HG02798 (cell line): ENCODE measurements around the gene HSF5.
"Not testable (repeated sequence)": the region's sequence is repeated elsewhere in the genome, so short reads cannot be mapped to it uniquely, and the experiment has no call there.

Source experiments
- ATAC-seq: cut with Tn5 transposase; IDR thresholded peaks from one replicate; pipeline ENCODE4 v1.9.1; 2021; ENCODE audit warnings: mild to moderate bottlenecking; ENCODE audit not compliant: unreplicated experiment, poor library complexity

HSF5 gene

DNA sequence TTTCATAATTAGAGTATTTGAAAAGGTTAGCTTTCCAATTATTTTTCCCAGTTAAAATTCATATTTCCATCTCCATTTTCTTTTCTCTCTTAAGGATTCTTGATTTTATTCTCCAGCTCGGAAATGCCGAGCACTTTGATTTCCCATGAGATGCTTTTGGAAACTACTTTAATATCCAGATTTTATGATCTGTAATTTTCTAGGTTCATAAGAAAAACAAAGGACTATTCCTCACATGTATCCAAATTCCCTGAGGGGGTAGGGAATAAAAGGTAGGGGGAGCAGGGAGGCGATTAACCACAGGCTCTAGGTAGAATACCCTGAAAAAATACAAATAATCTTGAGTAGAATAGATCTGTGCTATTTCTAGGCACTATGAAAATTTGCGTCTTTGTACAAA is 71.8 kb downstream of the HSF5 start:
- ATAC-seq, result no peak

DNA sequence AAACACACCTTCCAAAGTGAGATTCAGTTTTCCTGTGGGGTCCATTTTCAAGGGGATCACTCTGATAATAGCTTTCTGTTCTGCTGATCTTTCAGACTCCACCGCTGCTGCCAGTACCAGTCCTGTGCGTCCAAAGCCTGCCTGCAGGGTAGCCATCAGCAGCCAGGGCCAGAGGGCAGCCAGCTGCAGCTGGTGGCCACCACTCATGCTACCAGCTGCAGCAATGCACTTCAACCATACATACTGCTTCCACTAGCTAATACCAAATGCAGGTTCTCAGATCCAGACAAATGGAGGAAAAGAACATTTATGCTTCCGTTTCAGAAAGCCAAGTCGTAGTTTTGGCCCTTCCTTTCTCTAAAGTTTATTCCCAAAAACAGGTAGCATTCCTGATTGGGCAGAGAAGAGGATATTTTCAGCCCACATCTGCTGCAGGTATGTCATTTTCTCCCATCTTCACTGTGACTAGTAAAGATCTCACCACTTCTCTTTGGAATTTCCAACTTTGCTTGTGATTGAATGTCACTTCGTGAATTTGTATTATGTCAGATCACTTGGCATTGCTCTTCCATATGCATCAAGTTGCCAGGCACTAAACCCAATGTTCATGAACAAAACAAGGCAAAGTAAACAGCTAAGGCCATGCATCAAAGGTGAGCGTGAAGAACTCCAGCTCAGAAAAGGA is 72.7 kb downstream of the HSF5 start:
- no peak for ATAC-seq

DNA sequence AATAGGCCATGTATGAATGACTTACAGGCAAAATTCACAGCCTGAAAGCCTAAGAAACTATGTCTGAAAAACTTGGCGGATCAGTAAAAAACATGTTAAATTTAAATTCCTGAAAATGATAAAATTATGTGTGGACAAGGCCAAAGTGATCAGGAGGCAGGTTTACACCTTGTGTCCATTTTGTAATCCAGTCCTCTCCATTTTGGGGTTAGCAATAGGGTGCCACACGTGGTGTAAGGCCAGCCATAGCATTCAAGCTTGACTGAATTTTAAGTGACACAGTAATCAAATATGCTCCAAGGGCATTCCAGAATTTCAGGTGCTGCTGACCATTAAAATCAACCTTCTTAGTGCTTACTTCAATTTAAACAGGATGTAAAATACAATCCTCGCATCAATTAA is 73.6 kb downstream of the HSF5 start:
- no peak for ATAC-seq

DNA sequence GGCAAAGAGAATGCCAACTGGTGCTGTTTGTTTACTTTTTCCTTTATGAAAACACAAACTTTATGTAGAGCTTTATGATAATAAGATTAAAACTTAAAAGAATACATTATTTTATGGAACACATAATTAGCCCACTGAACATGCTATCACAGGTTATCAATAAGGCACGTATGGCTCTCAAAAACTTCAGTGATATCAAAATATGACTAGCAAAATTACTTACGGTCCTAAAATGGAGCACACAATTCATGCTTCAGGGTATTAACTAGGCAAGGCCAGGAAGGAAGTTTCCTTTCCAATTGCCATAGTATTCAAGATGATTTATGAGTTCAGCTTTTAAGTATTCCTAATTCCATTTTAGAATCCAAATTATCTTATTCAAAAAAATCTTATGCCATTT is 74.5 kb downstream of the HSF5 start:
- ATAC-seq, result no peak

DNA sequence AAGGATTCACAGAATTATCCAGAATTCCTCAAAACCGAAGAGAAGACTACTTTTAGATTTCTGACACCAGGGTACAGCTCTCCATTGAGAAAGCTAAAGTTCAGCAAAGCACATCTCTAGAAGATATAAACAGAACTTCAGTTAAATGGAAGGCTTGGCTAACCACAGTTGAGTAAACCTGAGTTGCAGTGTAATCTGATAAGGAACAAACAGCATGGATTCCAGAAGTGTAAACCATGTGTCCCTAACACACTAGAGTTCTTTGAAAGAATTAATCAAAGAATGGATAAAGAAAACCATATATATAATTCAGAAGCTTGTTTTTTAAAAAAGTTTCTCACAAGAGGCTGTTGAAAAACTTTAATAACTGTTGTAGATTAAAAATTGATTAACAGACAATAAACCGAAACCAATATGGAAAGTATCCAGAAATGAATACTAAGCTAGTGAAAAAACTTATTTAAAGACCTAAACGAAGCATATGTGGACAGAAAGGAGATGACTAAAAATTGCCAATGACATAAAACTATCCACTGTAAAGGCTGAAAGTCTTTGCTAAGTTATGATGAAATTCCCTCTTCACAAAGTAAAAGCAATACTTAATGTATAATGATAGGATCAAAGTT is 75.1 kb downstream of the HSF5 start:
- no peak for ATAC-seq

DNA sequence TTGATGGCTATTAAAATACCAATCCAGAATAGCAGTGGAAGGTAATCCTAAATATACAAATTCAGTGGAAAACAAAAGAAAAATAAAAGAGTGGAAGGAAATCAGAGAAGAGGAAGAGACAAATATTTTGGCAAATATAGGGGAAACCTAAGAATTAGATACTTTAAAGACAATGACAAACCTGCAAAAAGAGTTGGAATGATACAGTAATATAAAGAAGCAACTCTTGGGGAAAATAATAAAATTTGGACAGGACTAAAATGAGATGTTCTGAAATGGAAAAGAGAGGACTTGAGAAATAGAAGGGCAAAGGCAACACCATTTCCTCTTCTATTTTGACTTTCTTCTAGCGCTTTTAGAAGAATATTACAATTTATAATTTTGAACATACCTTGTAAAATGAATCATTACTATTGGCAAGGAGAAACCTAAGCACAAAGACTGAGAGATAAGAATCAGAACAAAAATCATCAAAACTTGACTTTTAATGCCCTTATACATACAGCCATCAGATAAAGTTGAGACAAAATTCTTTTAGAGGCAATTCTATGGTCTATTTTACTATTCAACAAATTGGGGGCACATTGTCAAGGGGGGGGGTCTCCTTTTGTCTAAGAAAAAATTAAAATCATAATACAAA is 76.0 kb downstream of the HSF5 start:
- ATAC-seq, result no peak

DNA sequence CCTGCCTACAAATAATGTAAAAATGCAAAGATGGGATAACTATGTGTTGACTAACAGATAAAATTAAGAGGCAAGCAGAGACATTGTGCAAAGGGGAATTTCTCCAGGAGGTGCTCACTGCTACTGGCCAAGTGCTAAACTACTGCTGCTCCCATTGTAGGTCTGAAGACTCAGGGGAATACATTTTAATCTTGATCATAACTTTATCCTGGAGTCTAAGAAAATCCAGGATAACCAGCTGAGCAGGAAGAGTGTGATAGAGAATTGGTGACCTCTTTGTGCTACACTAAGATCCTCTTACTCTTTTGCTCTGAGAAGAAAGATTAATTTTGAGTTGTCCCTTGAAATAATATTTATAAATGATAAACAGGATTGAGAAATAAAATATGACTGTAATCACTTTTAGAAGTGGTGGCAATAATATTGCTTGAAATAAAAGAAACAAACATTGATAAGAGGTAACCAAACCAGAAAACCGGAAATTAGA is 76.8 kb downstream of the HSF5 start:
- ATAC-seq, result no peak

DNA sequence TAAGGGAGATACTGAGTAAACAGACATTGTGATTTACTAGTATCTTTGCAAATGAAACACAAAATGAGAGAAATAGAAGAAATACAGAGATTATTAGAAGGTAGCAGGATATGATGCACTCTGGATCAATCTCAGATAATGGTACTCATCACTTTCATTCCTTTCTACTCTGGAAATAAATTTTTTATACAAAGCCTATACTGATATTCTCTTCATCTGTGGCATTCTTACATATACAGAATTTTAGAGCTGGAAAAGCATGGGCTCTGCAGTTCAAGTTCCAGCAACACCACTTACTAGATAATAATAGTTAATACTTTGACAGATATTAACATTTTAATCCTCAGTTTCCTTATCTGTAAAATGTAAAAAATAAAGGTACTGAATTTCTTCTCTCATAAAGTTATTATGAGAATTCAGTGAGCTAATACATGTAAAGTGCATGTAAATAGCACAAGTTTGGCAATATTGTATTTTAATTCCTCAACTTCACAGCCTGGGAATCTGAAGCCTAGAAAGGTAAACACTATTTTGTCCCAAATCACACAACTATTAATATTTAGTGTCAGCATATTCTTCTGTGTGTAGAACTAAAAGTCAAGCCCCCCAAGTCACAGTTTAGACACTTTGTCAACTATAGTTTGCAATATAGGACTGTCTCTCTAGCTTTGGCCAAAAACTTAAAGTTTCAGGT is 77.3 kb downstream of the HSF5 start:
- no peak for ATAC-seq

DNA sequence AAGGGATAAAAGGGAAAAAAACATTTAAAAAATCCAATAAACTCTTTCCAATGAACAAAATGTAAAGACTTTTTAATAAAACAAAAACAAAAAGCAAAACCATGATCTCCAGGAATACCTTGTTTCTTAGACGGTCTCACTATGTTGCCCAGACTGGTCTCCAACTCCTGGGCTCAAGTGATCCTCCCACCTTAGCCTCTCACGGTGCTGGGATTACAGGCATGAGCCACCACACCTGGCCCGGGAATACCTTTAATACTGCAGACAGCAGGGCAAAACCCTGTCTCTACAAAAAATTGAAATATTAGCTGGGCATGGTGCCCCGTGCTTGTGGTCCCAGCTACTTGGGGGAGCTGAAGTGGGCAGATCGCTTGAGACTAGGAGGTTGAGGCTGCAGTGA is 78.8 kb downstream of the HSF5 start:
- no peak for ATAC-seq

DNA sequence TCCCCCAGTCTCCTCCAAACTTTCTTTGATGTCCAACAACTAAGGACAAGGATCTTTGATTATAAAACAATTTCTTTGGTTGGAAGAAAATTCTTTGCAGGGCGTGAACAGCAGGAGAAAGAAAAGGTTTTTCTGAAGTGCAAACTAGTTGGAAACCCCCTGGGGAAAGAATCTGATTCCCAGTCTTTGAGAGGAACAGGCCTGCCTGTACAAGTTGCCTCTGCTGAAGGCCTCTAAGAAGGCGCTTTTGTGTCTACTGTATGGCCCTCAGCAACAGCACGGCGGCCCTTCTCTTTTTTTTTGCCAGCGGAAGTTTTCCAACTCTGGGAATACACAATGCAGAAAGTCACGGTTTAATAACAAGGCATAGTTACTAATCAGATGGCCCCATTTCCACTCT is 84.9 kb downstream of the HSF5 start:
- ATAC-seq, result no peak

DNA sequence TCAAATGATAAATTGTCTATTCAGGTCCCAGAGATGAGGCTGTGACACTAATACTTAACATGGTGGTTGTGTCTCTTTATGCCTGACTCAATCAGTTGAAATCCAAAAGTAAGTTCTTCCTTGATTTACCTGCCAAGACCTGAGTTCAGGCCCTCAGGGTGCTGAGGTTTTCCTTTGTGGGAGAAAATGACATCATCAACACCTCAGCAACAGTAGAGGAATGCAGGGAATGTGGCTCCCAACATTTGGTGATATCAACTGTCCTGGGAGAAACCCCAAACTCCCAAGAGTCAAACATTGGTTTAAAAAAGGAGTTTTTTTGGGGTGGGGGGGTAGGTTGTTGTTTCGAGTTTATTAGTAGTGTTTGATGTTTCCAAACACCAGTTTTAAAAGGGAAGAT is 85.5 kb downstream of the HSF5 start:
- no peak for ATAC-seq

DNA sequence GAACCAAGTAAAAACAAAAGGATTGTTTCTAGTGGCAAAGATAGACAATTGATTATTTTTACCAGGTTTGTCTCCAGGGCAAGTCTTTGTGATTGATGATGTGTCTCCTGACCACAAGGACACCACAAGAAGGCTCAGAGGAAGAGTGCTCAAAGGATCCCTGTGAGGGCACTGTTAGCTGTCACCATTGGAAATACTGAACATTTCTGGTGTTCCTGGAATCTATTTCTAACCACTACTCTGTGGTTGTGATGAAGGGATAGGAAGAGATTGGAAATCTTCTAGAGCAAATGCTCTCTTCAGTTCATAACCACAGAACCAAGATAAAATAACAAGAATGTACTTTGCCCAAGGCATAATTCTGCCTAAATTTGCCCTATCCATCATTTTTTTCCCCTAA is 86.2 kb downstream of the HSF5 start:
- ATAC-seq, result no peak

DNA sequence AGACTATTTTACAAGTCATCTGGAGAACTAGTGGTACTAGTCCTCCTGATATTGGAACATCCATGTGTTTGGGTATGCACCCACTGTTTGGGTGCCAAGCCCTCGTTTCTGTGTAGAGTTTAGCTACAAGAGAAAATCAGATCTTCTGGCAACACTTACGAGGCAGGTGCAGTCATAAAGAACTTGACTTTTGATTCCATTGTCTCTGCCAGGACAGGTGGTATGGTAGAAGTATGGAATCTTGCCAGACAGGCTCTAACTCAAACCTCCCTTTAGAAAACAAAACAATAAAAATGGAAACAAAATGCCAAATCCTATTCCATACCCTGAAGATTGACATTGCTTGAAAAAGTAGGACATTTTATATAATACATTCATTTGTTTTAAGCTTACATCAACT is 86.9 kb downstream of the HSF5 start:
- ATAC-seq, result no peak

DNA sequence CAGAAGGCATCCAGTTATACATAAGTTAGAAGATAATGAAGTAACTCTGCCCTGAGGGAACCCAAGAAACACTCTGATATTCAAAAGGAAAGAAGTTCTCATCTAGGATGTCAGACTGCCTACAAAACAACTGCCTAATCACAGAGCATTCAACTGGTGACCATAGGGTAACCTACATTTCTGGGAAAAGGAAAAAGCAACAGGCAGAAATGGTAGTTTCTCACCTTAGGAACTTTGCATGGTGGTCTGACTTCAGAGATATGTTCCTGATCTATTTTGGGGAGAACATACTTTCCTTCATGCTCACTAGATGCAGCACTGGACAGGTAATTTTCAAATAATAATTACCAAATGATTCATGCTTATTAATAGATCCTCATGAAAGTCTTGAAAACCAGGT is 87.4 kb downstream of the HSF5 start:
- ATAC-seq, result no peak

DNA sequence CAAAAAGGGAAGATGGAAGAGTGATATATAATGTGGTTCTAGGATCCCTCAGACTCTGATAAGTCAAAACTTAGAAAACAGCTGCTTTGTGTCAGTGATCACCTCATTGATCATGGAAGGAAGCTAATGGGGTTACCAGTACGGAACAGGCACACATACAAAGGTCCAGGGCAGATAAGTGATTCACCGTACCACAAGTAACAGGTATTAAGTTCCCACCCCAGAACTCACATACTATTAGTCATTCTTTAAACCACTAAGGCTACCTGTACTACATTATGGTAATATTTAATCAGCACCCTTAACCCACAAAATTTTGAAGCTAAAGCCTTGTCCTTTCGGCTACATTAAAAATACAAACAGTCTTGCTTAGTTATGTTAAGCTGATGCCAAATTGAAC is 88.2 kb downstream of the HSF5 start:
- no peak for ATAC-seq

DNA sequence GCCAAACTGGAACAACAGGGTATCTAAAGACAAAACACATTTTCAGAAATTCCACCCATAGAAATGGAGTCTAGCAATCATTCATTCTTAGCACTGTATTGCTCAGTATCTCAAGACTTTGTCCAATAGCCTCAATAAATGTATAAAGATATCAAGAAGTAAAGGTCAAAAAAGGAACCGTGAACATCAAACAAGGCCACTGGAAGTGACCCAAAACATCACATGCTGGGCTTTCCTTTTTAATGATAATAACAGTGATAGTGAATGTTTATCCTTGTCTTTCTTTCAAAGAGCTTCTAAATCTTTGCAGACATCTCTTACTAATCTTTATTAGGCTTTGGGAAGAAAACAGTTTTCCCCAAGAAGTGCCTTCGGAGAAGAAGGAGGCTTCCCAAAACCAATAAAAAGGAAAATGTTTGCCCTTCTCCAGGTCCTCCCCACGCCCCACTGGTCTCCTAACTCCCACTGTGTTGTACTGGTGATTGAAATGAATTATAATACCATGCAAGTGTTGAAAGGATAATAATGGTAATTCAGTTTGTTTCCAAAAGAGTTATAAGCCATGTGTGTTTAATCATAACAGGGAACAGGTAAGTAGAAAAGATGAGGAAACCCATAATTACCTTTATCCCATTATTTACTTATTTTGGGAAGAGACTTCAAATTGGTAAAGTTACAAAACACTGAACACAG is 89.5 kb downstream of the HSF5 start:
- no peak for ATAC-seq

DNA sequence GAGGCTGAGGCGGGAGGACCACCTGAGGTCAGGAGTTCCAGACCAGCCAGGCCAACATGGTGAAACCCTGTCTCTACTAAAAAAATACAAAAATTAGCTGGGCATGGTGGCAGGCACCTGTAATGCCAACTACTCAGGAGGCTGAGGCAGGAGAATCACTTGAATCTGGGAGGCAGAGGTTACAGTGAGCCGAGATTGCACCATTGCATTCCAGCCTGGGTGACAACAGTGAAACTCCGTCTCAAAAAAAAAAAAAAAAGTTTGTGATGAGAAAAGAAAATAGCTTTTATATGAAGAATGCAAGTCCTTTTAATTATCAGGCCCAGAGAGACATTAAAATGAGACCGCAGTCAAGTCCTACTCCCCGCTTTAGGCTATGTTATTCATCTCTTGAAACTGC is 90.8 kb downstream of the HSF5 start:
- ATAC-seq, result not testable (repeated sequence)

DNA sequence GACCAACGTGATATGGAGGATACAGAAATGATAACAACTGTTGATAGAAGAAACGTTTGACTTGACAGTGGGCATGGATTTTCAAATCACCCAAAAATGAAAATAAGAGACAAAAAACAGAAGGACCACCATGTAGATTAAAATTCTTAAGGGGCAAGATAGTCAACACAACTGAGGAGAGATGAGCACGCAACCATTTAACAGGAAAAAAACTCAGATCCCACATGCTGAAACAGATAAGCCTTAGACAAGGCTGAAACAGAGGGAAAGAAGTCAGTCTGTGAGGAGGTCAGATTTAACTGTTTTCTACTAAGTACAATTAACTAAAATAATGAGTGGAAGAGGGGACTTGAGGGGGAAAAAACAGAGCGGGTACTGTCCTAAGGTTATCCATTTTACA is 92.0 kb downstream of the HSF5 start:
- ATAC-seq, result no peak

DNA sequence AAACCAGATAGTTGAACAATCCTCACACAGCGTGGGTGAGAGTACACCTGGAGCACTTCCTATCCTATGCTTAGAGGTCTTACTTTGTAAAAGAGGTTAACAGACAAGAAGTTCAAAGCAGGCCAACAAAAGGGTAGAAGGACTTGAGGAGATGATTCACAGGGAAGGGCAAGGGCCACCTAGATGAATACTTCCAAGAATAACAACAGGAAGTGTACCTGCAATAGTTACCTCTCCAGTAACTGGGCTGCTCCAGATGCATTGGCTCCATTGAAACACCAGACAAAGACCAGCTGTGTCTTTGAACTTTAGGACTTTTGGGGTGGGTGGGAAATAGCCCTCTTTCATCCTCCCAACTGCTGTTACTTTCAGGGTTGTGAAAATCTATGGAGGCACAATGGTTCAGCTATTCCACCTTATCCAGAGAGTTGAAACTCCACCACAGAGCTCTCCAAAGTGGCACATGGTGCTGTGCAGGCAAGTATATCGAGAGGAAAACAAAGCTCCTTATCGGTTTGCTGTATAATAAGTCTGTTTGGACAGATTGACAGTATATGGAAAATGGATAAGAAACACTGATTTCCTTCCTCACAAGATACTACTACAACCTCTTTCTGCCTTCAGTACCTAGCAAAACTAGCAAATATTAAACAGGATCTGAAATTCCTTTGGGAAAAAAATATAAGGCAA is 93.5 kb downstream of the HSF5 start:
- no peak for ATAC-seq
